Measurements from ENCODE around the gene TDRD12.
A peak's percentile ranks its signal among the peaks of the same experiment; 100 is the strongest.

Gene TDRD12, protein sequence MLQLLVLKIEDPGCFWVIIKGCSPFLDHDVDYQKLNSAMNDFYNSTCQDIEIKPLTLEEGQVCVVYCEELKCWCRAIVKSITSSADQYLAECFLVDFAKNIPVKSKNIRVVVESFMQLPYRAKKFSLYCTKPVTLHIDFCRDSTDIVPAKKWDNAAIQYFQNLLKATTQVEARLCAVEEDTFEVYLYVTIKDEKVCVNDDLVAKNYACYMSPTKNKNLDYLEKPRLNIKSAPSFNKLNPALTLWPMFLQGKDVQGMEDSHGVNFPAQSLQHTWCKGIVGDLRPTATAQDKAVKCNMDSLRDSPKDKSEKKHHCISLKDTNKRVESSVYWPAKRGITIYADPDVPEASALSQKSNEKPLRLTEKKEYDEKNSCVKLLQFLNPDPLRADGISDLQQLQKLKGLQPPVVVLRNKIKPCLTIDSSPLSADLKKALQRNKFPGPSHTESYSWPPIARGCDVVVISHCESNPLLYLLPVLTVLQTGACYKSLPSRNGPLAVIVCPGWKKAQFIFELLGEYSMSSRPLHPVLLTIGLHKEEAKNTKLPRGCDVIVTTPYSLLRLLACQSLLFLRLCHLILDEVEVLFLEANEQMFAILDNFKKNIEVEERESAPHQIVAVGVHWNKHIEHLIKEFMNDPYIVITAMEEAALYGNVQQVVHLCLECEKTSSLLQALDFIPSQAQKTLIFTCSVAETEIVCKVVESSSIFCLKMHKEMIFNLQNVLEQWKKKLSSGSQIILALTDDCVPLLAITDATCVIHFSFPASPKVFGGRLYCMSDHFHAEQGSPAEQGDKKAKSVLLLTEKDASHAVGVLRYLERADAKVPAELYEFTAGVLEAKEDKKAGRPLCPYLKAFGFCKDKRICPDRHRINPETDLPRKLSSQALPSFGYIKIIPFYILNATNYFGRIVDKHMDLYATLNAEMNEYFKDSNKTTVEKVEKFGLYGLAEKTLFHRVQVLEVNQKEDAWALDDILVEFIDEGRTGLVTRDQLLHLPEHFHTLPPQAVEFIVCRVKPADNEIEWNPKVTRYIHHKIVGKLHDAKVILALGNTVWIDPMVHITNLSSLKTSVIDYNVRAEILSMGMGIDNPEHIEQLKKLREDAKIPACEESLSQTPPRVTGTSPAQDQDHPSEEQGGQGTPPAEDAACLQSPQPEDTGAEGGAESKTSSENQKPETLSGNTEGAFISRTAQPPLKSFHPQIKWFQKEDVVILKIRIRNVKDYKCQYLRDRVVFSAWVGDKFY (N-terminal part only)

DNA sequence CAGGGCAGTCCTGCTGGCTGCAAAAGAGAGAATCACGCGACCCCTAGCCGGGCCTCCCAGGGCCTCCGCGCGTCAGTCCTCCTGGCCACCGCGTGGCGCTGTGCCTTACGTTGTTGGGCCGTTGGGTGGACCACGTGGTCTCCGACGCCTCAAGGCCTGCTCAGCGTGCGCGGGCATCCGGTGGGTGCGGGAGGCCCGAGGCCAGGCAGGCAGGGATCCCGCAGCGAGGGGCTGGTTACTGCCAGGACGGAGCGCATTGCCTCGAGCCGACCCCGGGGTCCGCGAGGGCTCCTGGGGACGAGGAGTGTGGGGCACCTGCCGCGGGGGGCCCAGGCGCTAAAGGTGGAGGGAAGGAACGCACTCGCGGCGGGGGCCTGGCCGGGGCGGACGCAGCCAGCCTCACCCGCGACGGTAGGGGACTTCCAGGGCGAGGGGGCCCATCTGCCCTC, at the start of gene TDRD12:
TDRD12 (plus strand) TSS at position 157 of the 449 bp plus-strand sequence. CDS start 306 bp downstream, outside the sequence.
- no peak for DNase-seq (ENCODE audit: low read depth in 2 of 2)

DNA sequence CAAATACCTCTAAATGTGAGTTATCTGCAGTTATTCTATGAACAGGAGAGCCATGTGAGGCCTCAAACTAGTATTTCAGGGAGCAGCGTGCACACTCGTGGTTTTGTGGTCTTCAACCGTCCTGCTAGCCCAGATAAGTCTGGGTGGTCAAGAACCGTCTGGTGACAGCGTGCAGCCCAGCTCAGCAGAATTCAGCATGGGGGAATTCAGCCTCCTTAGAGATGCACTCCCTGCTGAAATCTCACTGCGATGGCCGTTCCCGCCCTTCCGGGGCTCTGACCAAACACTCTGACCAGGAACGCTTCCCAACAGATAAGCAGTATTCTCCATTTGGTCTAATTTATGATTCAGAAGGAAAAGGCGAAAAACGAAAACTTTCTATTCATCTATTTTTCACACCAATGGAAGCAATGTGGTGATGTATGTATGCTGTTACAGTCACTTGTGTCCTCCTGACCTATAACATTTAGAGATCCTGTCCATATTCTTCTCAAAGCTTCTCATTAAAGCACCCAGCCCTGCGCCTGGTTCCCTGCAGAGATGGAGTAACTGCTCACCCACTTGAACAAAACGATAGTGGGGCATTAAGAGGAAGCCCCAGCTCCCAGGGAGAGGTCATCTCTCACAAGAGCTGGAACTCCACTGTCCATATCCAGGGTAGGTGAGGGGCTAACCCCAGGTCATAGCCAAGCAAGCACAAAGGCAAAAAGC, 47.5 kb upstream of the TDRD12 start:
- no peak for DNase-seq (ENCODE audit: low read depth in 2 of 2)

DNA sequence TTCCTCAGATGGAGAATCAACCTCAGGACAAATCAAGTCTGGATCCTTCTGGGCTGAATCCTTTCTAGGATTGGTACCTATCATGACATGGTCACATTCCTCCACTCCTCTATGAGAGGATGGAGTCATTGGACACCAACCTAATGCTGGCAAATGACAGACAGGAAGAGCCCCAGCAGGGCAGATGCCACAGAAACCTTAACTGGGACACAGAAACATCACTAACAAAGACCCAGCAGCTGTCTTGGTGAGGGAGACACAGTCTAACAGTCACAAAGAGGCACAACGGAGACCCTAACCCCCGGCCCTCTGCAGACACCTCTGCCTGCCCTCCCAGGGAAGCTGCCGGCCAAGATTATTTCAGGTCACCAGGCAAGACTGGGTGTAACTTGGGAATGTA, 46.7 kb upstream of the TDRD12 start:
- DNase-seq (ENCODE audit: low read depth in 2 of 2): no peak

DNA sequence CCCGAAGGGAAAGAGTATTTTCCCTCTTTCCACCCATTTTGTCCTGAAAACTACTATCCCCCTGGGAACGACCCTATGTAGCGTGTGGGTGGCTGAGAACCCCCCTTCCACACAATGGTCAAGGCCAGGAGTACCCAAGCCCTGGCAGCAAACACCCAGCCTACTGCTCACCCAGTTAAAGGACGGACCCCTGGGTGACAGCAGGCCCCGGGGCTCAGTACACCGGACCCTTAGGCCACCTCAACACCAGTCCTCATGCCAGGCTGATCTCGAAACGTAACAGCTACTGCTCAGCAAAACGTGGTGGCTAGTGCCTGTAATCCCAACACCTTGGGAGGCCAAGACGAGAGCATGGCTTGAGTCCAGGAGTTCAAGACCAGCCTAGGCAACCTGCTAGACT, 46.0 kb upstream of the TDRD12 start:
- DNase-seq (ENCODE audit: low read depth in 2 of 2): no peak

DNA sequence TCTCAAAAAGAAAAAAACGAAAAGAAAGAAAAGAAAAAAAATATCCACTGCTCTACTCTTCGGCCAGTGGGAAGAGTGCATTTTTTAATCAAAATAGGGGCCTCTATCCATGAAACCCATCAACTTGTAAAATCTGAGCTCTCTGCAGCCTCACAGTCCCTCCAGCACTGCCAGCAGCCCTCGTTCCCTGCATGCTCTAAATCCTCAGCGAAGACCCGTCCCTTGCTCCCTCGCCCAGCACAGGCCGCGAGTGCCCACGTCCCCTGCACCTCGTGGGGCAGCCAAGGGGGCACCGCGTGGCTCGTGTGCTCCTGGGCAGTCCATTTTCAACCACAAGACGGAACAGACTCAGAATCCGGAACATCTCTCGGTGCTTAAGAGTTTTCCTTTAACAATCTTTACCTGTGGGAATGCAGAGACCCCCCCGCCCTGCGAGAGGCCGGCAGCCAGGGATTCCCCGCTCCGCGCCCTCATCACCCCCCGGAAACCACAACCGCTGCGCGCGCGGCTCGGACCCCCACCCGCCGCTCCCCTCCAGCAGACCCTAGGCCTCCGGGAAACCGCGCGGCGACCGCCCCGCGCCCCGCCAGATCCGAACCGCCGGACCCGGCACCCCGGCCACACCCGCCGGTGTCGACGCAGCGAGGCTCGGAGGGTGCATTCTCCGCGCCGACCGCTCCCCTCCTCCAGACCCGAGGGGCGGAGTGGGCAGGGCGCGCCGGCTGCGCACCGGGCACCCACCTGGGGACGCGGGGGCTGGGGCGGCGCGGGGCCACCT, 45.2 kb upstream of the TDRD12 start:
- DNase-seq (ENCODE audit: low read depth in 2 of 2): no peak

DNA sequence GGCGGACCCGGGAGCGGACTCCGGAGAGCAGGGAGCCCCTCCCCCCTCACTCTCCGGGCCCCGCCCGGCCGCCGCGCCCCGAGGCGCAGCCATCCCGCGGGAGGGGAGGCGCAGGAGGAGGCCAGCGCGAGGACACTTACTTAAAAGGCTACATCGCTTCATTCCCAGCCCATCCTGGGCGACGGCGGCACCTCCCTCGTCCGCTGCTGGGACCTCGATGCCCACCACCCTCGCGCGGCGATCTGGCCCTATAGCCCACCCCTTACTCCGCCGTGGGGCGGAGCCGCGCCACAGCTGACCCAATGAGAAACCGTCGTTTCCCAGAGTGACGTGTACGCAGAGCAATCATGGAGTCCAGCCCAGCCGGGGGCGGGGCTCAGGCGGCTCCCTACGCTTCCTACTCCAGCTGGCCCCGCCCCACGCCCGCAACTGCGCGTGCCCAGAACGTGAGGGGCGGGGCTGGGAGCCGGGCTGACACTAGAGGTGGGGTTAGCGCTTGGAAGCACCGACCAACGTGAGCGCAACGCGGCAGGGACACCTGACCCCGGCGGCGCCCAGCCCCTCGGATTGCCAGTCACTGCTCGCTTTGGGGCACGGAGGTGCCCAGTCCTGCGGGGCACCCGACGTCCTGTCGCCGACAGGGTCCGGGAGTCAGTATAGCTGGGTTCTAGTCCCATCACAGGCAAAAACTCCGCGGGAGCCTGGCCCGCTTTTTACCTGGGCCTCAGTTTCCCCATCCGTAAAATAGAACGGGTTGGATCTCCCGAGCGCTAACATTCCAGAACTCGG, 44.4 kb upstream of the TDRD12 start, which contains the start of gene ANKRD27:
ANKRD27 (minus strand) TSS at position 250 of the 789 bp plus-strand sequence. CDS start 16,165 bp downstream, outside the sequence.
- DNase-seq (ENCODE audit: low read depth in 2 of 2): peak; percentile 94 to 97

DNA sequence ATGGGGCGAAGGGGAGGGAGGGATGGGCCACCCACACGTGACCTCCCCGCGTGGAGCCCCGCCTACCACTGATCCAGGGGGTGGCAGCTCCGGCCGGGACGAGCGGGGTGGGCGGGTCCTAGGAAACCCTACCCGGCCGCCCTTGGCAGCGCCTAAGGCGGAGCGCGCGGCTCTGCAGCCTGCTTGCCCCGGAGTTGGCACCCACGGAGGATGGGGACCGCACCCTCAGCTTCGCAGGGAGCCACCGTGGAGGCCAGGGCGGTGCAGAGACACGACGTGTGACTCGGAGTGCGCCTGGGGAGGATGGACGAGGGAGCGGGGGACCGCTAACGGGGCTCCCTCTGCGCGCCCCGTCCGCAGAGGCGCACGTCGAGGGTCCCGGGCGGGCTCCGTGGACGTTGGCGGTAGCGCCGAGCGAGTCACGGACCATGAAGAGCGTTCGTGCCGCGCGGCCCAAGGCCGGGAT, 43.8 kb upstream of the TDRD12 start, which contains the start of gene RGS9BP:
RGS9BP (plus strand) TSS at position 129 of the 466 bp plus-strand sequence. CDS start 416 bp downstream, outside the sequence.
- DNase-seq (ENCODE audit: low read depth in 2 of 2): peak; percentile 25 to 53

DNA sequence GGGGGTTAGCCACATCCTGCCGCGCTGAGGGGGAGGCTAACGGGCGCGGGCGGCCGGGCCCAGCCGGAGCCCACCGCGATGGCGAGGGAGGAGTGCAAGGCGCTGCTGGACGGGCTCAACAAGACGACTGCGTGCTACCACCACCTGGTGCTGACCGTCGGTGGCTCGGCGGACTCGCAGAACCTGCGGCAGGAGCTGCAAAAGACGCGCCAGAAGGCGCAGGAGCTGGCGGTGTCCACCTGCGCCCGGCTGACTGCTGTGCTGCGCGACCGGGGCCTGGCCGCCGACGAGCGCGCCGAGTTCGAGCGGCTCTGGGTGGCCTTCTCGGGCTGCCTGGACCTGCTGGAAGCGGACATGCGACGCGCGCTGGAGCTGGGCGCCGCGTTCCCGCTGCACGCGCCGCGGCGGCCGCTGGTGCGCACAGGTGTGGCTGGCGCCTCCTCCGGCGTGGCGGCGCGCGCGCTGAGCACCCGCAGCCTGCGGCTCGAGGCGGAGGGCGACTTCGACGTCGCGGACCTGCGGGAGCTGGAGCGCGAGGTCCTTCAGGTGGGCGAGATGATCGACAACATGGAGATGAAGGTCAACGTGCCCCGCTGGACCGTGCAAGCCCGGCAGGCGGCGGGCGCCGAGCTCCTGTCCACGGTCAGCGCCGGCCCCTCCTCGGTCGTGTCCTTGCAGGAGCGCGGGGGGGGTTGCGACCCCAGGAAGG, 43.2 kb upstream of the TDRD12 start:
- DNase-seq (ENCODE audit: low read depth in 2 of 2): no peak

DNA sequence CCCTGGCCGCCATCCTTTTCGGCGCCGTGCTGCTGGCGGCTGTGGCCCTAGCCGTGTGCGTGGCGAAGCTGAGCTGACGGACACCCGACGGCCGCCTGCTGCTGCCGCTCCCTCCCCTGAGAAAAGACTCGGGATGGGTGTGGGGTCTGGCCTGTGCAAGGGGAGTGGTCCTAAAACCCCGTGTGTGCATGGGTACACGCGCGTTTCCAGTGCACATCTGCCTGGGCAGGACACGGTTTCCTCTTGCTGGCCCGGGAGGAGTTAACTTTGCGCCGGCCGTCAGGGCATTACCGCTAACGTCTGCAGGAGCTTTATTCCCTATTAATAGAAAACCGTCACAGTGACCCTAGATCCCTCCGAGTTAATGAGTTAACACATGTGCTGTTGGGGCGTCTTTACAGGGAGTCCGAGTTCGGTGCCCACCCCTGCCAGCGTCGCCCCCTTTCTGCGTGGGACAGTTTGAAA, 42.6 kb upstream of the TDRD12 start:
- no peak for DNase-seq (ENCODE audit: low read depth in 2 of 2)

DNA sequence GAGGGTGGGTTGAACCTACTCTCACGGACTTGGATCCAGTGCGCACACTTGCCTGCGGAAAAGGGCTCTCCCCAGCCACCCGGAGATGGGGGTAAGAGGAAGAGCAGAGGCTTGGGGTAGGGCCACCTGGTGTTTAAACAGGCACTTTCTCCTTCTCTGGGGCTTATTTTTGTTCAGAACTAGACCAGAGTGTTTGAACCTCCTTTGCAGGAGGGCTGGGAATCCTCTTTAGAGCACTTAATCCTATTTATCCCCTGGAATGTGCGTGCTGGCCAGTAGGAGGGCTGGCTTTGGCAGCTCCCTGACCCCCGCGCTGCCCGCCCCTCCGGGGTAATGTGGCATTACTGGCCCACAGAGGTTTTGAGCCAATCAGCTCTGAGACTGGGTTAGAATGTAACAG, 41.9 kb upstream of the TDRD12 start:
- no peak for DNase-seq (ENCODE audit: low read depth in 2 of 2)

DNA sequence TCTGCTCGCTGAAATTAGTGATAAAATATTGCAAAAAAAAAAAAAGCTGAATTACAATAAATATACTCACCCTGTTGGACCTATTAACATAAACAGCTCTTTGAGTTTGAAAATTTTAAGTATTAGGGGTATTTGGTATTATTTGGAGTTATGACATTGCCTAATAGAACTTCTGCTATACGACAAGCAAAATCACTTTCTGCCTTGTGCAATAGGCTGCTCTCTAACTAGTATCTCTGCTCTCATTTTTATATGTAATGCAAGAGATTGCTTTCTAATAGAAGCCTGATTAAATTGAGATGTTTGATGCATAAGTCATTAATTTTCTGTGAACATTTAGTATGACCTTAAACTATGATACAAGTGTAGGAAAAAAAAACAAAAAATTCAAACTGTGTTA, 38.6 kb upstream of the TDRD12 start:
- DNase-seq (ENCODE audit: low read depth in 2 of 2): no peak

DNA sequence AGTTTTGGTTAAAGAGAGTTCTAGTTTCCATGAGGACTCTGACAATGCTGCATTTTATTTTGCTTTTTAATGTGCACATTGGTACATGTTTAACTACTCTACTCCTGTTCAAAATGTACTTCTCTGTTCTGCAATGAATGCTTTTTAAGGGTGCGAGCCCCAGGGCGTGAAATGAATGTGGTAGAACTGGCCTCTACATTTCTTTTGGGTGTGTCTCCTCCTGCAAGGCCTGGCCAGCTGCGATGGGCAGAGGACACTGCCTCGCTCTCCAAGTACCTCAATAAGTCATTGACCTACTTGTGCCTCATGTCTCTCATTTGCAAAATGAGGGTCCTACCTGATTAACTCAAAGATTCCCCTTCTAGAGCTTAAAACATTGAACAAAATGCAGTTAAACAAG, 37.2 kb upstream of the TDRD12 start:
- DNase-seq (ENCODE audit: low read depth in 2 of 2): no peak

DNA sequence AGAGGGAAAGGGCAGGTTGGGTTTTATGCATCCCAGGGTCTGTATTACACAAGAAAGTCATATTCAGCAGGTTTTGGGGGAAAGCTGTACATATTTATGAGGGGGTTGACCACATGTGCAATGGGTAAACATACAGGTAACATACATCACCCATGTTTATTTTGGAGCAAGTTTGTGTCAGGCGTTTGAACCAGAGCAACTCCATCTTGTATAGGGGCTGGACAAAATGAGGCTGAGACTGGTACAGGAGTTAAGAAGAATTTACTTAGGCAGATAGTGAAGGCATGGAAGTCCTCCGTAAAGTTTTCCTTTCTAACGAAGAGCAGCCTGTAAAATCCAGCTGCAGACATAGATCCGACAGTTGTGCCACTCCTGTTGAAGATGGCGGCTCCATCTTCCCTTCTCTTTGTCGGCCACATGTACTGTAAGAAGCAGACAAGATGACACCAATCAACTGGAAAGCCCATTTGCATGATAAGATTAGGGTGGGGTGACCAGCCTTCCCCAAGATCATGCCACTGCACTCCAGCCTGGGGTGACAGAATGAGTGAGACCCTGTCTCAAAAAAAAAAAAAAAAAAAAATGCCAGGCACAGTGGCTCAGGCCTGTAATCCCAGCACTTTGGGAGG, 32.6 kb upstream of the TDRD12 start:
- DNase-seq (ENCODE audit: low read depth in 2 of 2): no peak

DNA sequence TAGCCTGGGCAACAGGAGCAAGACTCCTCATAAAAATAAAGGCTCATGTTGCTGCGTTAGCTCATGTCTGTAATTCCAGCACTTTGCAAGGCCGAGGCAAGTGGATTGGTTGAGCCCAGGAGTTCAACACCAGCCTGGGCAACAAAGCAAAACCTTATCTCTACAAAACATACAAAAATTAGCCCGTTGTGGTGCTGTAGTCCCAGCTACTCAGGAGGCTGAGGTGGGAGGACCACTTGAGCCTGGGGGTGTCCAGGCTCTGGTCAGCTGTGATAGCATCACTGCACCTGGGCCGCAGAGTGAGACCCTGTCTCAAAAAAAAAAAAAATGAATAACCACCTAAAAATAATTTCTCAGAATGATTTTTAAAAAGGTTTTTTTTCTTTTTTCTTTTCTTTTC, 31.9 kb upstream of the TDRD12 start:
- DNase-seq (ENCODE audit: low read depth in 2 of 2): no peak

DNA sequence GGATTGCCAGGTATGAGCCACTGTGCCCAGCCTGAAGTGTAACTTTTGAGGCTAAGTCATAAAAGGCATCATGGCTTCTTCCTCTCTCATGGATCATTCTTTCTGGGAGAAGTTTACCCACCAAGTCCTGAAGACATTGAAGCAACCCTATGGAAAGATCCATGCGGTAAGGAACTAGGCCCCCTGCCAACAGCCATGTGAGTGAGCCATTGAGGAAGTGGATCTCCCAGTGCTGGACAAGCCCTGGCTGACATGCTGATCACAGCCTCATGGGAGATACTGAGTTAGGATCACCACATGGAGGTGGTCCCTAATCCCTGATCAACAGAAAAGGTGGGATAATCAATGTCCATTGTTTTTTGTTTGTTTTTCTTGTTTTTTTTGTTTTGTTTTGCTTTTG, 31.3 kb upstream of the TDRD12 start:
- DNase-seq (ENCODE audit: low read depth in 2 of 2): no peak

DNA sequence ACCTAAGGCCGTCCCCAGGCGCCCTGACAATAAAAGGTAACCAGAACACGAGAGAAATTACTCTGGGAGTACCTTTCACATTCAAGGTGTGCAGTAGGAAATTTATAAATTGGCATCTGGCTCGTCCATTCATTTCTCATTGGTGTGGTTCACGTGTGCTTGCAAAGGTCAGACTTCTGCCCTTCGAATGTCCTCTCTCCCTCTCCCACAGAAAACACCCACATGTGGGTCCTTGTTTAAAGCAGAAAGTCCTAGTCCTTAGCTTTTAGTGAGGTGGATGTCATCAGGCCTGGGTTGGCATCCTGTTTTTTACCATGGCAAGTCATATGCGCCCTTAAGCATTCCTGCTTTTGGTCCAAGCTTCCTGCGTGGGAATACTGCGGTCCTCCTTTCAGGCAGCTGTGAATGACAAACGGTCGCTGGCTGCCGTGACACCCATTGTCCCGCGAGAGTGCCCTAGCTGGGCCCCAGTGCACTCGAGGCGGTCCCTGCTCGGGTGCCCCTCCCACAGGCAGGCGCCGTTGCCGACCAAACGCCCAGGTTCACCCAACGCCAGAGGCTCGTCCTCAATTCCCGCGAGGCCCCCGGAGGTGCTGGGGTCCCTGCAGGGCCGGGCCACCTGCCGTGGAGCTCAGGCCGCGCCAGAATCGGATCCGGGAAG, 28.1 kb upstream of the TDRD12 start, which contains the start of gene NUDT19:
NUDT19 (plus strand) TSS at position 531 of the 661 bp plus-strand sequence. CDS start 140 bp downstream, outside the sequence.
- peak; percentile 40 to 61 for DNase-seq (ENCODE audit: low read depth in 2 of 2)
